ENCODE measurements around the gene CORO2B. TPM values are rescaled to one million over a fixed set of nuclear protein-coding genes. Genes with fewer than 3 reads are reported as not detected.

The CORO2B gene
- total RNA-seq, 4 donors from 2014 or later: 0.80 to 4.5 (median 2.3) TPM

DNA sequence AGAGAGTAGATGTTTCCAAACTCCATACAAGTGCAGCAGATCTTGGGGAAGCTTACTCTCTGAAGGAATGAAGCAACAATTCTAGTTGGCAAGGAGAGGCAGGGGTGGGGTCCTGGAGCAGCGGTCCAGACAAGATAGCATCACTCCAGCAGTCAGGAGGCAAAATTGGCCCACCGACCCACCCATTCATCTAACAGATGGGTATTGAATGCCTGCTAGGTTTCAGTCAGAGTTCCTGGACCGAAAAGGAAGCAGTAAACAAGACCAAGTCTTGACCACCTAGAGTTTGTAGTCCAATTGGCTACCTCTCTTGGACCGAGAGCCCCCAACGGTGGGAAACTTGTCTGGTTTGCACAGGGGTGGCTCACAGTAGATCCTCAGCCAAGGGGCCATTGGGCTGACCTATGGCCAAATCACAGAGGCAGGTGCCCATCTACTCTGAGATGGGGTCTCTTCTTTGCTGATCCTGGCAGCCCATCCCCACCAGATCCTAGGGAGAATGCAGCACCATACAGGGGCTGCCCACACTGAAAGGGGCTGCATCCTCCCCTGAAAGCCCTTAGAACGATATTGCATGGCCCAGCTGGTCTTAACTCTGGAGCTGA is 74.3 kb downstream of the CORO2B start:
- TF ChIP-seq POLR2A (IDR thresholded peaks at IDR 0.05) (no peak), CTCF (IDR thresholded peaks at IDR 0.05) (no peak)
- intact Hi-C loops (cut with DNase I; ENCODE audit: low total_unique reads): no loop called here
- DNase-seq (ENCODE audit: low spot score in 2 of 2): peak in 1 of 2 donors; percentile 82
- no peak overlapping the region for H3K4me3 ChIP-seq (ENCODE audit: low read depth, poor library complexity, severe bottlenecking)
- WGBS, 2 donors: 80 to 86% methylated on average over 6 of the region's 6 CpGs

- intact Hi-C loops (cut with DNase I; ENCODE audit: low total_unique reads): no loop called here
Observed at GRCh38 chr15:68653801-68654200, 75.0 kb downstream of the CORO2B start.

GRCh38 chr15:68654786-68655560 is 76.2 kb downstream of the CORO2B start:
- H3K4me3 ChIP-seq (ENCODE audit: low read depth, poor library complexity, severe bottlenecking): no peak overlapping the region
- DNase-seq (ENCODE audit: low spot score in 2 of 2): peak in 1 of 2 donors; percentile 72
- WGBS, 2 donors: 85 to 88% methylated on average over 8 of the region's 8 CpGs
- intact Hi-C loops (cut with DNase I; ENCODE audit: low total_unique reads): no loop called here
- no peak for TF ChIP-seq CTCF (IDR thresholded peaks at IDR 0.05)
- no peak for TF ChIP-seq POLR2A (IDR thresholded peaks at IDR 0.05)

More at GRCh38 chr15:68653801-68654200, 75.0 kb downstream of the CORO2B start:
- no peak overlapping the region for H3K4me3 ChIP-seq (ENCODE audit: low read depth, poor library complexity, severe bottlenecking)
- no peak for TF ChIP-seq CTCF (IDR thresholded peaks at IDR 0.05)
- WGBS, 2 donors: 77 to 89% methylated on average over 6 of the region's 6 CpGs
- no peak for DNase-seq (ENCODE audit: low spot score in 2 of 2)

- intact Hi-C loops (cut with DNase I; ENCODE audit: low total_unique reads): no loop called here
- TF ChIP-seq CTCF (IDR thresholded peaks at IDR 0.05): no peak
- no peak for TF ChIP-seq POLR2A (IDR thresholded peaks at IDR 0.05)
- 78 to 90% methylated on average over 8 of the region's 8 CpGs for WGBS, 2 donors
Observed at GRCh38 chr15:68655686-68656437, 77.1 kb downstream of the CORO2B start.

DNA sequence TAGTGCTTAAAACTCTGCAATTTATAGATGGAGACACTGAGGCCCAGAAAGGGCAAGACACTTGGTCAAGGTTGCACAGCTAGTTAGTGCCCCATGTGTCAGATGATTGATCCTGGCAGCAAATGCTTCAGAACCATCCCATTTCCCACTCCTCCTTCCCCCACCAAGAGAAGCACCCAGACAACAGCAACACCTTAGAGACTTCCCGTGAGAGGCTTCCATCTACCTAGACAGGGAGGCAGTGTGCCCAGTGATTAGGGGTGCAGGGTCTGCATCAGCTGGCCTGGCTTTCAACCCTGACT is 77.6 kb downstream of the CORO2B start:
- WGBS, 2 donors: 100% methylated on average over 1 of the region's 1 CpG
- TF ChIP-seq POLR2A (IDR thresholded peaks at IDR 0.05): no peak
- intact Hi-C loops (cut with DNase I; ENCODE audit: low total_unique reads): no loop called here
- H3K4me3 ChIP-seq (ENCODE audit: low read depth, poor library complexity, severe bottlenecking): no peak overlapping the region
- DNase-seq (ENCODE audit: low spot score in 2 of 2): no peak

More at GRCh38 chr15:68655686-68656437, 77.1 kb downstream of the CORO2B start:
- DNase-seq (ENCODE audit: low spot score in 2 of 2): peak in 1 of 2 donors; percentile 63
- no peak overlapping the region for H3K4me3 ChIP-seq (ENCODE audit: low read depth, poor library complexity, severe bottlenecking)

GRCh38 chr15:68658151-68658550 is 79.4 kb downstream of the CORO2B start:
- 68 to 80% methylated on average over 8 of the region's 8 CpGs for WGBS, 2 donors
- peak in 1 of 2 donors; percentile 83 for DNase-seq (ENCODE audit: low spot score in 2 of 2)
- intact Hi-C loops (cut with DNase I; ENCODE audit: low total_unique reads): no loop called here
- H3K4me3 ChIP-seq (ENCODE audit: low read depth, poor library complexity, severe bottlenecking): no peak overlapping the region
- TF ChIP-seq CTCF (IDR thresholded peaks at IDR 0.05): no peak
- no peak for TF ChIP-seq POLR2A (IDR thresholded peaks at IDR 0.05)
